ENCODE results near the gene PHEX.

- TF ChIP-seq, protein P1, sequence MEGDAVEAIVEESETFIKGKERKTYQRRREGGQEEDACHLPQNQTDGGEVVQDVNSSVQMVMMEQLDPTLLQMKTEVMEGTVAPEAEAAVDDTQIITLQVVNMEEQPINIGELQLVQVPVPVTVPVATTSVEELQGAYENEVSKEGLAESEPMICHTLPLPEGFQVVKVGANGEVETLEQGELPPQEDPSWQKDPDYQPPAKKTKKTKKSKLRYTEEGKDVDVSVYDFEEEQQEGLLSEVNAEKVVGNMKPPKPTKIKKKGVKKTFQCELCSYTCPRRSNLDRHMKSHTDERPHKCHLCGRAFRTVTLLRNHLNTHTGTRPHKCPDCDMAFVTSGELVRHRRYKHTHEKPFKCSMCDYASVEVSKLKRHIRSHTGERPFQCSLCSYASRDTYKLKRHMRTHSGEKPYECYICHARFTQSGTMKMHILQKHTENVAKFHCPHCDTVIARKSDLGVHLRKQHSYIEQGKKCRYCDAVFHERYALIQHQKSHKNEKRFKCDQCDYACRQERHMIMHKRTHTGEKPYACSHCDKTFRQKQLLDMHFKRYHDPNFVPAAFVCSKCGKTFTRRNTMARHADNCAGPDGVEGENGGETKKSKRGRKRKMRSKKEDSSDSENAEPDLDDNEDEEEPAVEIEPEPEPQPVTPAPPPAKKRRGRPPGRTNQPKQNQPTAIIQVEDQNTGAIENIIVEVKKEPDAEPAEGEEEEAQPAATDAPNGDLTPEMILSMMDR (IDR thresholded peaks at IDR 0.05), result no peak
- TF ChIP-seq POLR2A (IDR thresholded peaks at IDR 0.05), result no peak
These were observed 103.1 kb downstream of the PHEX start for GRCh38 chrX:22135171-22135711.

Measured in body of pancreas (tissue), 4 donors.